ENCODE measurements around the gene MRPL12. TPM values are rescaled to one million over a fixed set of nuclear protein-coding genes. Genes with fewer than 3 reads are reported as not detected.

The MRPL12 gene
- total and polyA plus RNA-seq, 4 donors = 9.1 to 121 (median 59.3) TPM

GRCh38 chr17:81708739-81709185 is 5.6 kb downstream of the MRPL12 start:
- no peaks in the 10 kb centered on the region for H3K9me3 ChIP-seq (ENCODE audit: control insufficient read depth in 4 of 4, low read length in 3 of 4)
- 95% methylated on average over 17 of the region's 17 CpGs for WGBS
- H3K4me3 ChIP-seq (ENCODE audit: low read depth in 1 of 3, low read length in 3 of 3) = no peak overlapping the region
- peaks cover 6 to 27% (median 9%) of the 10 kb centered on the region in 4 donors for H3K36me3 ChIP-seq (ENCODE audit: control insufficient read depth in 4 of 4, insufficient read depth in 3 of 4, low read depth in 1 of 4, low read length in 3 of 4)
- no peaks in the 10 kb centered on the region for H3K27me3 ChIP-seq (ENCODE audit: control insufficient read depth in 4 of 4, insufficient read depth in 4 of 4, low read length in 3 of 4)
- no peak for DNase-seq (ENCODE audit: low spot score)
- no peak overlapping the region for H3K9ac ChIP-seq (ENCODE audit: low read depth in 1 of 2, low read length in 2 of 2)
- TF ChIP-seq TAF1 (conservative IDR thresholded peaks at IDR 0.05) (no peak), ZBTB33 (IDR thresholded peaks at IDR 0.05) (no peak), FOXA1 (IDR thresholded peaks at IDR 0.05) (no peak), MAX (IDR thresholded peaks at IDR 0.05) (no peak), YY1 (IDR thresholded peaks at IDR 0.05) (no peak), GABPA (IDR thresholded peaks at IDR 0.05 in 1 of 2, conservative IDR thresholded peaks at IDR 0.05 in 1 of 2) (no peak), SP1 (IDR thresholded peaks at IDR 0.05) (no peak), FOXA2 (IDR thresholded peaks at IDR 0.05) (no peak), EGR1 (IDR thresholded peaks at IDR 0.05; ENCODE audit: low read depth in 2 of 2) (no peak), RAD21 (IDR thresholded peaks at IDR 0.05) (no peak), RXRA (IDR thresholded peaks at IDR 0.05) (no peak), ATF3 (IDR thresholded peaks at IDR 0.05) (no peak), JUND (IDR thresholded peaks at IDR 0.05) (no peak), HNF4G (IDR thresholded peaks at IDR 0.05) (no peak), CTCF (IDR thresholded peaks at IDR 0.05; ENCODE audit: low read depth, low read length, missing input control) (no peak), REST (IDR thresholded peaks at IDR 0.05) (no peak), NR2F2 (IDR thresholded peaks at IDR 0.05) (no peak), HNF4A (conservative IDR thresholded peaks at IDR 0.05) (no peak)
- peaks cover 16 to 51% (median 36%) of the 10 kb centered on the region in 4 donors for H3K4me1 ChIP-seq (ENCODE audit: control insufficient read depth in 4 of 4, insufficient read depth in 4 of 4, low read length in 3 of 4)
- no peak overlapping the region for H3K27ac ChIP-seq (ENCODE audit: low read depth in 1 of 2, low read length in 2 of 2)

Data from liver (tissue), 9 donors.